Mesangial cell (primary cell): ENCODE measurements around the gene SSRP1. TPM values are rescaled to one million over a fixed set of nuclear protein-coding genes. Genes with fewer than 3 reads are reported as not detected.

Experiments
- total RNA-seq: library from RNA; depleted of rRNA; stranded (reverse); fragments of >200 nt; gene quantifications from 2 replicates; pipeline ENCODE4 v1.2.3, GENCODE V29; 2015

SSRP1 gene, protein sequence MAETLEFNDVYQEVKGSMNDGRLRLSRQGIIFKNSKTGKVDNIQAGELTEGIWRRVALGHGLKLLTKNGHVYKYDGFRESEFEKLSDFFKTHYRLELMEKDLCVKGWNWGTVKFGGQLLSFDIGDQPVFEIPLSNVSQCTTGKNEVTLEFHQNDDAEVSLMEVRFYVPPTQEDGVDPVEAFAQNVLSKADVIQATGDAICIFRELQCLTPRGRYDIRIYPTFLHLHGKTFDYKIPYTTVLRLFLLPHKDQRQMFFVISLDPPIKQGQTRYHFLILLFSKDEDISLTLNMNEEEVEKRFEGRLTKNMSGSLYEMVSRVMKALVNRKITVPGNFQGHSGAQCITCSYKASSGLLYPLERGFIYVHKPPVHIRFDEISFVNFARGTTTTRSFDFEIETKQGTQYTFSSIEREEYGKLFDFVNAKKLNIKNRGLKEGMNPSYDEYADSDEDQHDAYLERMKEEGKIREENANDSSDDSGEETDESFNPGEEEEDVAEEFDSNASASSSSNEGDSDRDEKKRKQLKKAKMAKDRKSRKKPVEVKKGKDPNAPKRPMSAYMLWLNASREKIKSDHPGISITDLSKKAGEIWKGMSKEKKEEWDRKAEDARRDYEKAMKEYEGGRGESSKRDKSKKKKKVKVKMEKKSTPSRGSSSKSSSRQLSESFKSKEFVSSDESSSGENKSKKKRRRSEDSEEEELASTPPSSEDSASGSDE
- 74.0 and 131 TPM in 2 replicates for total RNA-seq

GRCh38 chr11:57335343-57336110, at the start of gene SSRP1:
Gene SSRP1 (minus strand): TSS chr11:57335892. CDS start chr11:57335121, 771 bp downstream.

GRCh38 chr11:57380975-57381374, 45.3 kb upstream of the SSRP1 start, which contains the start of gene PRG3:
Gene PRG3 (minus strand): TSS chr11:57381150. CDS start chr11:57380708, 442 bp downstream.

DNA sequence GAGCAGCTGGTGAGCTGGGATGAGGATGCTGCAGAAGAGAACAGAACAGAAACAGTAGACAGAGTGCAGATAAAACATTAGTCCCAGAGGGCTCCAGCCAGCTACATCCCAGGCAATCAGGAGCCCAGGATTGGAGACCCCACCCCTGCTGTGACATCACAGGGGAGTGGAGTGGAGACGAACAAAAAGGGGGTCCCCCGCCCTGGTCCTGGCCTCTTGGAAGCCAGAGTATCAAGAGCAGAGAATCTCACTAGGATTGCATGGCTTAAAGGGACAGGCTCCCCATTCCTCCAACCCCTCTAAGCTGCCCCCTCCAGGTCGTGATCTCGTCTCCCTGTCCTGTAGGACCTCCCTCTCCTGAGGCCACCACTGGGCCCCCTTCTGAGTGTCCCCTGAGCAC, 2.5 kb upstream of the SSRP1 start, which contains the start of gene P2RX3:
P2RX3 (plus strand) TSS at position 211 of the 400 bp plus-strand sequence. CDS start 199 bp downstream, outside the sequence.

GRCh38 chr11:57324886-57325734, 10.6 kb downstream of the SSRP1 start, which contains the start of gene TNKS1BP1:
Gene TNKS1BP1 (minus strand): TSS chr11:57324952. CDS start chr11:57321885, 3,067 bp downstream.

Other genes with a start within 250 kb of the SSRP1 start
- not detected in 2 replicates for gene LRRC55, start 153.9 kb downstream of the SSRP1 start, total RNA-seq
- gene APLNR, start 98.6 kb downstream of the SSRP1 start, total RNA-seq: not detected in 2 replicates
- 75.8 and 146 TPM in 2 replicates for gene TNKS1BP1, start 10.9 kb downstream of the SSRP1 start, total RNA-seq
- gene P2RX3, start 2.5 kb upstream of the SSRP1 start, total RNA-seq: not detected in 2 replicates
- gene PRG3, start 45.3 kb upstream of the SSRP1 start, total RNA-seq: not detected in 2 replicates
- gene PRG2, start 54.8 kb upstream of the SSRP1 start, total RNA-seq: not detected in 2 replicates
- gene SLC43A3, start 91.2 kb upstream of the SSRP1 start, total RNA-seq: 15.7 and 44.2 TPM in 2 replicates
- gene RTN4RL2, start 124.6 kb upstream of the SSRP1 start, total RNA-seq: 0.16 and 4.4 TPM in 2 replicates
- gene SLC43A1, start 179.8 kb upstream of the SSRP1 start, total RNA-seq: 9.8 and 12.4 TPM in 2 replicates
- 37.6 and 71.2 TPM in 2 replicates for gene TIMM10, start 194.9 kb upstream of the SSRP1 start, total RNA-seq
- not detected in 2 replicates for gene SMTNL1, start 201.7 kb upstream of the SSRP1 start, total RNA-seq
- 11.9 and 50.8 TPM in 2 replicates for gene UBE2L6, start 231.8 kb upstream of the SSRP1 start, total RNA-seq